GM20000 (cell line): ENCODE measurements around the gene IL11.

ENCODE experiments used
- DNase-seq: peaks from one replicate; pipeline ENCODE4 v3.0.0; 2012; ENCODE audit warnings: low spot score
- TF ChIP-seq, protein P1 (sequence below): IDR thresholded peaks from 2 replicates; pipeline ENCODE4 v1.5.1; 2012; ENCODE audit warnings: mild to moderate bottlenecking, control low read depth; ENCODE audit errors: extremely low read depth, missing control alignments

The IL11 gene

DNA sequence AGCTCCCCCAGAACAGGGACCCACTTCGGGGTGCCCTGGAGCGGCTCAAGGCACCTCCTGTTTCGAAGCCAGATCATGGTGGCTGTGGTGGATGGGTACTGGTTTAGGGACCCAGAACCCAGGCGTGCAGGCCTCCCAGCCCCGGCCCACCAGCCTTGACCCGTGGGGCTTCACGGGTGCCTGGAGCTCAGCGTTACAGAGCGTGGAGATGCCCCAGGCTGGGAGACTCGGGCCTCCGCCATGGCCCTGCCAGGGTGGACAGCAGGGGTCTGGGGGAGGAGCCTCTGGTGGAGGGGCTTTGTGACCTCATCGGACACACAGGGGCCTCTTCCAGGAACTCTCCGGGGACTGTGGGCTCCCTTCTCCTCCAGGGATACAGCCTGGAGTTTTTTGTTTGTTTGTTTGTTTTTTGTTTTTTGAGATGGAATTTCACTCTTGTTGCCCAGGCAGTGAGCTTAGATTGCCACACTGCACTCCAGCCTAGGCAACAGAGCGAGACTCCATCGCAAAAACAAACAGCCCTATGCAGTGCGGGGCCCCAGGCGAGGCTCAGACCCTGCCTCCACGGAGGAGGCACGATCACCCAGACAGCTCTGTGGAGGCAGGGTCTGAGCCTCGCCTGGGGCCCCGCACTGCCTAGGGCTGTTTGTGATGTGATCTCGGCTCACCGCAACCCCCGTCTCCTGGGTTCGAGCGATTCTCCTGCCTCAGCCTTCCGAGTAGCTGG, 7.1 kb downstream of the IL11 start, which contains the start of gene GARIN5B:
Gene GARIN5B, minus strand, starts transcription at position 271 of the 727 bp plus-strand sequence. Its CDS starts 194 bp downstream, at position 77.
- TF ChIP-seq, protein P1, sequence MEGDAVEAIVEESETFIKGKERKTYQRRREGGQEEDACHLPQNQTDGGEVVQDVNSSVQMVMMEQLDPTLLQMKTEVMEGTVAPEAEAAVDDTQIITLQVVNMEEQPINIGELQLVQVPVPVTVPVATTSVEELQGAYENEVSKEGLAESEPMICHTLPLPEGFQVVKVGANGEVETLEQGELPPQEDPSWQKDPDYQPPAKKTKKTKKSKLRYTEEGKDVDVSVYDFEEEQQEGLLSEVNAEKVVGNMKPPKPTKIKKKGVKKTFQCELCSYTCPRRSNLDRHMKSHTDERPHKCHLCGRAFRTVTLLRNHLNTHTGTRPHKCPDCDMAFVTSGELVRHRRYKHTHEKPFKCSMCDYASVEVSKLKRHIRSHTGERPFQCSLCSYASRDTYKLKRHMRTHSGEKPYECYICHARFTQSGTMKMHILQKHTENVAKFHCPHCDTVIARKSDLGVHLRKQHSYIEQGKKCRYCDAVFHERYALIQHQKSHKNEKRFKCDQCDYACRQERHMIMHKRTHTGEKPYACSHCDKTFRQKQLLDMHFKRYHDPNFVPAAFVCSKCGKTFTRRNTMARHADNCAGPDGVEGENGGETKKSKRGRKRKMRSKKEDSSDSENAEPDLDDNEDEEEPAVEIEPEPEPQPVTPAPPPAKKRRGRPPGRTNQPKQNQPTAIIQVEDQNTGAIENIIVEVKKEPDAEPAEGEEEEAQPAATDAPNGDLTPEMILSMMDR, result no peak
- no peak for DNase-seq

GRCh38 chr19:55362174-55362989, 7.9 kb downstream of the IL11 start:
- TF ChIP-seq, protein P1, result no peak
- DNase-seq, result no peak

- no peak for DNase-seq
- TF ChIP-seq, protein P1, result no peak
Measured at GRCh38 chr19:55360902-55361301, 9.4 kb downstream of the IL11 start.

DNA sequence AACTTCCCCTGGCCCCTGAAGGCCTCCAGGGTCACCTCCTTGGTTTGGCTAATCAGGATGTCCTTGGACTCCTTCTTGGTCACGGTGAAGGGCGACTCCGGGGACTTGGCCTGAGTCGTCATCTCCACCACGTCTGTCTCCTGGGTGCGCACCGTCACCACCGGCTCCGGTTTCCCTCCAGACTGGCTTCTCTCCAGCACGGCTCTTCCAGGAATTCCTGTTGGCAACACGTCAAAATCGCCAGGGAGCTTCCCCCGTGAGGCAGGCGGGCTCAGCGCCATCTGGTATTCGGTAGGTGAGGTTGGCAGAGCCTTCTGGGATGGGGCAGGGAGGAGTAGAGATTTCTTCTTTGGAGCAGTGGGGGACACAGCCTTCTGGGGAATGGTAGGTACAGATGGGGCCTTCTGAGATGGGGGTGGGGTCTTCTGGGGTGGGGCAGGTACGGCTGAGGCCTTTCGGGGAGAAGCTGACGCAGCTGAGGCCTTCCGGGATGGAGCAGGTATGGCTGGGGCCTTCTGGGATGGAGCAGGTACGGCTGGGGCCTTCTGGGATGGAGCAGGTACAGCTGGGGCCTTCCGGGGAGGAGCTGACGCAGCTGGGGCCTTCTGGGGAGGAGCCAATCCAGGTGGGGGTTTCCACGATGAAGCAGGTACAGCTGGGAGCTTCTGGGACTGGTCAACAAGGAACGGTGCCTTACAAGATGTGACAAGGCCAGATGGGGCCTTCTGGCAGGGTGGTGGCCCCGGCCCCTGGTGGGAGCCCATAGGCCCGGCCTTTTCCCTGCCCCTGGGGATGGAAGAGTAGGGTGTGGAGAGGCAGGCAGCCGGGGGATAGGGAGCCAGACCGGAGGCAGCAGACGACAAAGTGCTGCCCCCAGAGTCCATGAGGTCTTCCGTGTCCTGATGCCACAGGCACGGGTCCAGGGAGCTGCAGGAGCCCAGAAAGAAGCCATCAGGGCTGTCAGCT, 11.0 kb downstream of the IL11 start:
- DNase-seq, result no peak
- TF ChIP-seq, protein P1, result no peak

GRCh38 chr19:55358493-55358892, 11.8 kb downstream of the IL11 start:
- TF ChIP-seq, protein P1, result no peak
- DNase-seq, result no peak

DNA sequence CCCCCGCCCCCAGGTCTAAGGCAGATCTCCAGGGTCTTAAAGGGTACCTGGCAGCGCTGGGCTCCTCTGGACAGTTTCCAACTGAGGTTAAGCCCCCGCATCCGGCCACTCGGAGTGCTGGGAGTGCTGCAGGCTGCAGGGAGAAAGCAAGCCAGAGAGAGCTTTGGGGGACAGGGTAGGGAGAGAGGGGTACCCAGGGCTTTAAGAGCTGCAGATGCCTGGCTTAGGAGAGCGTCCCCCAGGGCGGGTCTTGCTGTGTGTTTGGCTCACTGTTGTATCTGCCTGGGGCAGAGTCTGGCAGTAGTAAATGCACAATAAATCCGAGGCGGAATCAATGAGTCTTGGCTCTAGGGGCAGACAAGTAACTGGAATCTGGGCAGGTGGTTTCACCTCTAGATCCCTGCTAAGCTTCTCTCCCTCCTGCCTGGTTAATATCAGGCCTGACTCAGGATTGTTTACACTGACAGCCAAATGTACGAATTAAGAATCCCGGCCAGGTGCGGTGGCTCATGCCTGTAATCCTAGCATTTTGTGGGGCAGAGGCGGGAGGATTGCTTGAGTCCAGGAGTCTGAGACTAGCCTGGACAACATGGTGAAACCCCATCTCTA, 14.9 kb downstream of the IL11 start:
- TF ChIP-seq, protein P1, result no peak
- no peak for DNase-seq
